Skeletal muscle tissue (tissue), 4 donors: ENCODE results near the gene SCNN1B. TPM values are rescaled to one million over a fixed set of nuclear protein-coding genes. Genes with fewer than 3 reads are reported as not detected.

Experiments
- H3K27ac ChIP-seq: one replicate; pipeline ENCODE4 v1.7.0; 2013; ENCODE audit warnings: mild to moderate bottlenecking, low read depth, low read length, inconsistent platforms
- H3K27me3 ChIP-seq, 3 donors: one replicate each; pipeline ENCODE4 v1.7.0; 2013; ENCODE audit warnings: low read length in 3 of 3; ENCODE audit not compliant: control insufficient read depth in 3 of 3, insufficient read depth in 3 of 3
- H3K36me3 ChIP-seq, 3 donors: one replicate each; pipeline ENCODE4 v1.7.0; 2013; ENCODE audit warnings: low read length in 3 of 3; ENCODE audit not compliant: control insufficient read depth in 3 of 3, insufficient read depth in 3 of 3
- H3K4me1 ChIP-seq, 3 donors: one replicate each; pipeline ENCODE4 v1.7.0; 2013; ENCODE audit warnings: low read length in 3 of 3, mild to moderate bottlenecking in 3 of 3; ENCODE audit not compliant: control insufficient read depth in 3 of 3, insufficient read depth in 3 of 3
- H3K4me3 ChIP-seq, 3 donors: one replicate each; pipeline ENCODE4 v1.7.0; 2013; ENCODE audit warnings: low read length in 3 of 3
- H3K9ac ChIP-seq, 3 donors: one replicate each; pipeline ENCODE4 v1.7.0; 2013; ENCODE audit warnings: low read length in 3 of 3, mild to moderate bottlenecking in 3 of 3, moderate library complexity in 2 of 3, low read depth in 1 of 3
- H3K9me3 ChIP-seq, 3 donors: one replicate each; pipeline ENCODE4 v1.7.0; 2013; ENCODE audit warnings: low read length in 3 of 3; ENCODE audit not compliant: control insufficient read depth in 3 of 3
- total RNA-seq: library from RNA; depleted of rRNA; stranded (reverse); fragments of >200 nt; gene quantifications from one replicate; pipeline ENCODE4 v1.2.3, GENCODE V29; 2014
- donor health status: Osteomylitis.

The SCNN1B gene
- total RNA-seq, 1 donor from 2014 or later: not detected

- H3K9me3 ChIP-seq: no peaks in the 10 kb centered on the region
- H3K27ac ChIP-seq: no peak overlapping the region
- H3K9ac ChIP-seq: no peak overlapping the region
- H3K36me3 ChIP-seq: no peaks in the 10 kb centered on the region
- no peak overlapping the region for H3K4me3 ChIP-seq
- no peaks in the 10 kb centered on the region for H3K4me1 ChIP-seq
- peaks cover 0 to 4% (median 0%) of the 10 kb centered on the region in 3 donors for H3K27me3 ChIP-seq
Measured at GRCh38 chr16:23345237-23345636, 43.1 kb downstream of the SCNN1B start.

GRCh38 chr16:23348579-23349469, 46.7 kb downstream of the SCNN1B start:
- Histone ChIP-seq H3K36me3 (no peaks in the 10 kb centered on the region), H3K9me3 (no peaks in the 10 kb centered on the region), H3K9ac (no peak overlapping the region), H3K4me1 (no peaks in the 10 kb centered on the region), H3K27me3 (peaks cover 0 to 6% (median 0%) of the 10 kb centered on the region in 3 donors), H3K27ac (no peak overlapping the region), H3K4me3 (no peak overlapping the region)

GRCh38 chr16:23351360-23351759, 49.3 kb downstream of the SCNN1B start:
- peaks cover 0 to 6% (median 0%) of the 10 kb centered on the region in 3 donors for H3K27me3 ChIP-seq
- H3K4me1 ChIP-seq: no peaks in the 10 kb centered on the region
- H3K27ac ChIP-seq: no peak overlapping the region
- H3K9me3 ChIP-seq: no peaks in the 10 kb centered on the region
- no peaks in the 10 kb centered on the region for H3K36me3 ChIP-seq
- no peak overlapping the region for H3K9ac ChIP-seq
- no peak overlapping the region for H3K4me3 ChIP-seq

GRCh38 chr16:23353440-23353839, 51.3 kb downstream of the SCNN1B start:
- Histone ChIP-seq H3K27me3 (peaks cover 0 to 6% (median 0%) of the 10 kb centered on the region in 3 donors), H3K4me3 (no peak overlapping the region), H3K9me3 (no peaks in the 10 kb centered on the region), H3K9ac (no peak overlapping the region), H3K36me3 (no peaks in the 10 kb centered on the region), H3K4me1 (no peaks in the 10 kb centered on the region), H3K27ac (no peak overlapping the region)

- Histone ChIP-seq H3K36me3 (no peaks in the 10 kb centered on the region), H3K4me1 (no peaks in the 10 kb centered on the region), H3K9ac (no peak overlapping the region), H3K27me3 (peaks cover 0 to 3% (median 0%) of the 10 kb centered on the region in 3 donors), H3K9me3 (no peaks in the 10 kb centered on the region), H3K27ac (no peak overlapping the region), H3K4me3 (no peak overlapping the region)
Measured at GRCh38 chr16:23354246-23354645, 52.1 kb downstream of the SCNN1B start.

- H3K27me3 ChIP-seq: peaks cover 0 to 3% (median 0%) of the 10 kb centered on the region in 3 donors
- no peaks in the 10 kb centered on the region for H3K4me1 ChIP-seq
- H3K27ac ChIP-seq: no peak overlapping the region
- H3K9ac ChIP-seq: no peak overlapping the region
- no peaks in the 10 kb centered on the region for H3K9me3 ChIP-seq
- no peaks in the 10 kb centered on the region for H3K36me3 ChIP-seq
- no peak overlapping the region for H3K4me3 ChIP-seq
Measured at GRCh38 chr16:23355106-23355670, 53.1 kb downstream of the SCNN1B start.

GRCh38 chr16:23356941-23357340, 54.8 kb downstream of the SCNN1B start:
- H3K27ac ChIP-seq: no peak overlapping the region
- H3K4me3 ChIP-seq: no peak overlapping the region
- no peaks in the 10 kb centered on the region for H3K4me1 ChIP-seq
- H3K36me3 ChIP-seq: no peaks in the 10 kb centered on the region
- H3K9me3 ChIP-seq: no peaks in the 10 kb centered on the region
- no peak overlapping the region for H3K9ac ChIP-seq
- no peaks in the 10 kb centered on the region for H3K27me3 ChIP-seq

GRCh38 chr16:23357761-23358290, 55.7 kb downstream of the SCNN1B start:
- Histone ChIP-seq H3K36me3 (no peaks in the 10 kb centered on the region), H3K4me1 (peaks cover 0 to 3% (median 3%) of the 10 kb centered on the region in 3 donors), H3K9me3 (no peaks in the 10 kb centered on the region)

GRCh38 chr16:23359092-23359760, 57.1 kb downstream of the SCNN1B start:
- H3K27me3 ChIP-seq: no peaks in the 10 kb centered on the region
- no peak overlapping the region for H3K9ac ChIP-seq
- no peak overlapping the region for H3K4me3 ChIP-seq
- no peaks in the 10 kb centered on the region for H3K9me3 ChIP-seq
- no peaks in the 10 kb centered on the region for H3K36me3 ChIP-seq
- H3K27ac ChIP-seq: no peak overlapping the region
- H3K4me1 ChIP-seq: peaks cover 0 to 3% (median 3%) of the 10 kb centered on the region in 3 donors

More at GRCh38 chr16:23357761-23358290, 55.7 kb downstream of the SCNN1B start:
- Histone ChIP-seq H3K9ac (no peak overlapping the region), H3K27ac (no peak overlapping the region), H3K4me3 (no peak overlapping the region), H3K27me3 (no peaks in the 10 kb centered on the region)
